ENCODE results near the gene GSTM5. TPM values are rescaled to one million over a fixed set of nuclear protein-coding genes. Genes with fewer than 3 reads are reported as not detected.

Gene GSTM5
- total and polyA plus RNA-seq, 2 of the 4 experiments (the other 2 are of a cell fraction) = 0.36 to 1.2 TPM

GRCh38 chr1:109721971-109722370 lies 9.9 kb downstream of the GSTM5 start:
- Histone ChIP-seq H3K36me3 (ENCODE audit: control insufficient read depth, insufficient read depth, low read length) (no peaks in the 10 kb centered on the region), H2BK20ac (ENCODE audit: low read depth, low read length) (no peak overlapping the region), H3K9me1 (ENCODE audit: insufficient read depth, low read length) (0 out of 2 replicates have a peak, but pooled peaks cover 3% of the 10 kb centered on the region), H2BK5ac (ENCODE audit: low read depth, low read length, poor library complexity, severe bottlenecking) (no peak overlapping the region), H4K20me1 (ENCODE audit: insufficient read depth, low read length) (no peaks in the 10 kb centered on the region), H2BK120ac (ENCODE audit: low read depth, low read length) (peak overlapping the region; percentile 16; the same call in 1 of the 2 replicates), H3K4me1 (ENCODE audit: control insufficient read depth, insufficient read depth, low read length) (peaks cover 8% of the 10 kb centered on the region; the same call in 1 of the 2 replicates), H3K9ac (ENCODE audit: low read depth, low read length) (no peak overlapping the region), H3K23ac (ENCODE audit: low read depth, low read length) (no peak overlapping the region), H2BK15ac (ENCODE audit: low read depth, low read length) (no peak overlapping the region; the same call in 2 of the 3 replicates), H3K4ac (ENCODE audit: low read depth, low read length) (no peak overlapping the region), H3K79me1 (ENCODE audit: low read depth in 1 of 2, low read length in 2 of 2) (no peaks in the 10 kb centered on the region), H4K5ac (ENCODE audit: low read depth, low read length) (no peak overlapping the region), H3K56ac (ENCODE audit: extremely low read depth, insufficient read depth, low read length) (no peak overlapping the region), H3K14ac (replicated peaks; ENCODE audit: low read depth, low read length) (no peak overlapping the region), H2AK9ac (replicated peaks; ENCODE audit: low read depth, low read length, poor library complexity) (no peak overlapping the region), H3K4me2 (ENCODE audit: low read depth, low read length) (no peak overlapping the region), H3K27me3 (ENCODE audit: control insufficient read depth, insufficient read depth, low read length) (peaks cover 3% of the 10 kb centered on the region), H4K8ac (ENCODE audit: low read depth in 2 of 2, low read length in 2 of 2) (no peak overlapping the region), H2AFZ (replicated peaks; ENCODE audit: low read length, poor library complexity) (no peak overlapping the region), H3K9me3 (ENCODE audit: control insufficient read depth, insufficient read depth, low read length) (no peaks in the 10 kb centered on the region; the same call in 1 of the 2 replicates), H3K4me3 (ENCODE audit: insufficient read depth, low read depth, low read length) (no peak overlapping the region), H3K18ac (ENCODE audit: low read depth, low read length) (no peak overlapping the region), H2AK5ac (ENCODE audit: low read depth, low read length) (no peak overlapping the region), H4K91ac (ENCODE audit: insufficient read depth, low read depth, low read length) (no peak overlapping the region), H3K27ac (ENCODE audit: insufficient read depth, low read length) (no peak overlapping the region)
- intact Hi-C loops (cut with micrococcal nuclease) = loop anchor here (5.0 kb wide), 1 partner anchor 45 kb away; no protein-coding TSS in a partner anchor
- no peak for DNase-seq
- in situ Hi-C loops (cut with MboI; ENCODE audit: low sequenced_read_pairs) = no loop called here
- no CpG with 5 or more reads among the region's 1 CpG for WGBS, 2 experiments (ENCODE audit: extremely low coverage in 2 of 2, insufficient read length in 1 of 2)
- BruUV-seq (replicated peaks) = no TSS peak
- TF ChIP-seq USF2 (IDR thresholded peaks at IDR 0.05; ENCODE audit: low read depth, low read length) (no peak), CTCF (conservative IDR thresholded peaks at IDR 0.05; ENCODE audit: low read depth, low read length) (no peak), ELK1 (IDR thresholded peaks at IDR 0.05; ENCODE audit: borderline replicate concordance, low read depth, low read length) (no peak), RFX5 (IDR thresholded peaks at IDR 0.05; ENCODE audit: low read depth, low read length) (no peak), CEBPB (IDR thresholded peaks at IDR 0.05; ENCODE audit: low read depth, low read length) (no peak)
- ChIA-PET POLR2A (ENCODE audit: unreplicated experiment) (interaction anchor here (0.6 kb wide), 1 partner anchor 56 kb away, joined by 3 read pairs; no protein-coding TSS in a partner anchor), CTCF (interaction anchor here (1.1 kb wide), 1 partner anchor 176 kb away, joined by 3 read pairs; no protein-coding TSS in a partner anchor)
- no peak for ATAC-seq (ENCODE audit: low read depth)
- dilution Hi-C loops (cut with HindIII; ENCODE audit: low sequenced_read_pairs, unreplicated experiment) = no loop called here
